H1 (cell line): ENCODE results near the gene MEGF11. TPM values are rescaled to one million over a fixed set of nuclear protein-coding genes. Genes with fewer than 3 reads are reported as not detected.

Source experiments
- CTCF ChIA-PET: fragments of 300-600 bp; sonication (Branson Sonifier 250); formaldehyde crosslinking; loops from one replicate; lab custom pipeline; 2021; ENCODE audit not compliant: partially characterized antibody; lab: Charles Lee
- POLR2A ChIA-PET: fragments of 300-600 bp; sonication (Branson Sonifier 250); formaldehyde crosslinking; loops from one replicate; lab custom pipeline; 2021; ENCODE audit warnings: inconsistent platforms; ENCODE audit not compliant: partially characterized antibody; lab: Charles Lee
- DNase-seq, 2 experiments: peaks; one replicate each; pipeline versions ENCODE4 v3.0.0 to v3.0.0-alpha.2; 2010 to 2022; ENCODE audit warnings: low spot score in 2 of 2, low read depth in 1 of 2, mixed read lengths in 1 of 2
- FAIRE-seq: peaks from 2 replicates; lab custom pipeline; 2011; peaks lifted over from hg19 to GRCh38; lab: Jason Lieb, UNC
- H2AFZ ChIP-seq: 2 replicates; pipeline ENCODE4 v1.8.1; 2012; ENCODE audit warnings: low read length, inconsistent platforms
- H2AK5ac ChIP-seq: 2 replicates; pipeline ENCODE4 v1.6.1; 2013; ENCODE audit warnings: low read depth, low read length
- H2BK120ac ChIP-seq: replicated peaks from 2 replicates; pipeline ENCODE3; 2013; ENCODE audit warnings: low read depth, low read length, inconsistent platforms
- H2BK12ac ChIP-seq: 2 replicates; pipeline ENCODE4 v1.6.1; 2013; ENCODE audit warnings: low read depth, low read length
- H2BK15ac ChIP-seq: 2 replicates; pipeline ENCODE4 v1.6.1; 2013; ENCODE audit warnings: low read length
- H2BK20ac ChIP-seq: 2 replicates; pipeline ENCODE4 v1.6.1; 2013; ENCODE audit warnings: low read length
- H2BK5ac ChIP-seq: 2 replicates; pipeline ENCODE4 v1.6.1; 2013; ENCODE audit warnings: low read depth, low read length
- H3K14ac ChIP-seq: 2 replicates; pipeline ENCODE4 v1.6.1; 2013; ENCODE audit warnings: inconsistent platforms; ENCODE audit not compliant: insufficient read length
- H3K18ac ChIP-seq: 2 replicates; pipeline ENCODE4 v1.6.1; 2013; ENCODE audit warnings: low read length; ENCODE audit errors: extremely low read depth
- H3K23ac ChIP-seq: 2 replicates; pipeline ENCODE4 v1.6.1; 2013; ENCODE audit warnings: inconsistent platforms; ENCODE audit not compliant: insufficient read length
- H3K23me2 ChIP-seq: 2 replicates; pipeline ENCODE4 v1.6.1; 2013; ENCODE audit warnings: low read depth, low read length
- H3K27ac ChIP-seq: 2 replicates; pipeline ENCODE4 v1.6.1; 2011; ENCODE audit warnings: low read depth, low read length, inconsistent platforms
- H3K27me3 ChIP-seq, 4 experiments: replicated peaks in 1 of 4; 1 replicate in 1 of 4; 2 replicates in 3 of 4; pipeline versions ENCODE4 v1.6.1 to v1.8.1; 2011 to 2013; ENCODE audit warnings: low read length in 3 of 4, mild to moderate bottlenecking in 3 of 4, inconsistent platforms in 2 of 4, mixed read lengths in 2 of 4, moderate library complexity in 1 of 4; ENCODE audit not compliant: control insufficient read depth in 3 of 4, insufficient read depth in 3 of 4; ENCODE audit errors: extremely low read depth in 1 of 4
- H3K36me3 ChIP-seq, 4 experiments: 2 replicates each; pipeline versions ENCODE4 v1.6.1 to v1.8.1; 2011 to 2013; ENCODE audit warnings: mild to moderate bottlenecking in 4 of 4, low read length in 3 of 4, moderate library complexity in 2 of 4, control low read depth in 1 of 4, inconsistent platforms in 1 of 4; ENCODE audit not compliant: insufficient read depth in 4 of 4, control insufficient read depth in 2 of 4
- H3K4ac ChIP-seq: replicated peaks from 2 replicates; pipeline ENCODE3; 2013; ENCODE audit warnings: low read length, low read depth, mixed read lengths, inconsistent platforms; ENCODE audit not compliant: insufficient read length
- H3K4me1 ChIP-seq, 4 experiments: replicated peaks in 1 of 4; 1 replicate in 1 of 4; 2 replicates in 3 of 4; pipeline versions ENCODE4 v1.6.1 to v1.8.1; 2011 to 2013; ENCODE audit warnings: low read length in 3 of 4, inconsistent platforms in 2 of 4, mixed read lengths in 1 of 4; ENCODE audit not compliant: insufficient read depth in 4 of 4, control insufficient read depth in 3 of 4
- H3K4me2 ChIP-seq, 2 experiments: 2 replicates each; pipeline versions ENCODE4 v1.6.1 to v1.8.1; 2011 to 2013; ENCODE audit warnings: low read depth in 2 of 2, low read length in 2 of 2, control low read depth in 1 of 2, inconsistent platforms in 1 of 2, mild to moderate bottlenecking in 1 of 2; ENCODE audit not compliant: insufficient read depth in 1 of 2
- H3K4me3 ChIP-seq, 4 experiments: fragments of 200-600, 300-600 bp in 1 of 4; sonication (generic), shearing (Covaris generic), sonication (Bioruptor Twin) in 1 of 4; 2 replicates each; pipeline versions ENCODE4 v1.5.1 to v1.8.1; 2011 to 2016; ENCODE audit warnings: low read length in 4 of 4, low read depth in 3 of 4, control low read depth in 2 of 4, inconsistent platforms in 2 of 4, mild to moderate bottlenecking in 2 of 4, mixed read lengths in 1 of 4, moderate library complexity in 1 of 4; ENCODE audit not compliant: insufficient read depth in 2 of 4; ENCODE audit errors: extremely low read depth in 1 of 4
- H3K56ac ChIP-seq: replicated peaks from 2 replicates; pipeline ENCODE3; 2013; ENCODE audit warnings: low read depth, mild to moderate bottlenecking, mixed read lengths, low read length, inconsistent platforms; ENCODE audit not compliant: insufficient read length
- H3K79me1 ChIP-seq: 2 replicates; pipeline ENCODE4 v1.6.1; 2013; ENCODE audit warnings: low read depth, low read length, control low read depth
- H3K79me2 ChIP-seq, 2 experiments: 2 replicates each; pipeline versions ENCODE4 v1.6.1 to v1.8.1; 2012 to 2013; ENCODE audit warnings: low read length in 2 of 2, mild to moderate bottlenecking in 2 of 2, inconsistent platforms in 1 of 2; ENCODE audit not compliant: insufficient read depth in 2 of 2, control insufficient read depth in 1 of 2
- H3K9ac ChIP-seq, 4 experiments: replicated peaks in 1 of 4; 1 replicate in 1 of 4; 2 replicates in 3 of 4; pipeline versions ENCODE4 v1.6.1 to v1.8.1; 2011 to 2013; ENCODE audit warnings: low read depth in 3 of 4, low read length in 3 of 4, control low read depth in 2 of 4, mild to moderate bottlenecking in 2 of 4, moderate library complexity in 2 of 4, inconsistent platforms in 1 of 4; ENCODE audit errors: extremely low read depth in 1 of 4
- H3K9me3 ChIP-seq, 2 experiments: 2 replicates each; pipeline versions ENCODE4 v1.6.1 to v1.8.1; 2012 to 2013; ENCODE audit warnings: mild to moderate bottlenecking in 2 of 2, moderate library complexity in 2 of 2, control low read depth in 1 of 2, inconsistent platforms in 1 of 2, low read depth in 1 of 2, low read length in 1 of 2, mixed read lengths in 1 of 2; ENCODE audit not compliant: insufficient read depth in 2 of 2
- H4K20me1 ChIP-seq, 2 experiments: replicated peaks in 1 of 2; 2 replicates each; pipeline versions ENCODE3 to v1.8.1; 2011 to 2013; ENCODE audit warnings: inconsistent platforms in 2 of 2, low read length in 2 of 2, mild to moderate bottlenecking in 1 of 2; ENCODE audit not compliant: insufficient read depth in 2 of 2, control insufficient read depth in 1 of 2
- H4K5ac ChIP-seq: 2 replicates; pipeline ENCODE4 v1.6.1; 2013; ENCODE audit warnings: low read length, low read depth, mixed read lengths, inconsistent platforms; ENCODE audit not compliant: insufficient read length
- H4K8ac ChIP-seq: 2 replicates; pipeline ENCODE4 v1.8.0; 2013; ENCODE audit warnings: mild to moderate bottlenecking, moderate library complexity, low read length, inconsistent platforms; ENCODE audit not compliant: insufficient read depth; ENCODE audit errors: extremely low read depth
- H4K91ac ChIP-seq: replicated peaks from 2 replicates; pipeline ENCODE3; 2013; ENCODE audit warnings: low read length, mixed read lengths, inconsistent platforms; ENCODE audit not compliant: insufficient read length
- ASH2L ChIP-seq: fragments of 200-600, 300-600 bp; sonication (generic); IDR thresholded peaks from one replicate; pipeline ENCODE4 v1.7.1; 2017; ENCODE audit warnings: low read length
- MAFK ChIP-seq: IDR thresholded peaks from 2 replicates; pipeline ENCODE4 v1.6.1; 2012; ENCODE audit warnings: low read depth, mild to moderate bottlenecking, improper control_type of control experiment, low read length
- RXRA ChIP-seq: IDR thresholded peaks from 2 replicates; pipeline ENCODE4 v1.6.1; 2011; ENCODE audit warnings: low read depth, mild to moderate bottlenecking, low read length, moderate library complexity; ENCODE audit not compliant: insufficient read depth
- SIN3A ChIP-seq, 2 experiments: IDR thresholded peaks in 1 of 2; conservative IDR thresholded peaks in 1 of 2; 2 replicates each; pipeline ENCODE4 v1.6.1; 2011 to 2012; ENCODE audit warnings: low read length in 2 of 2, improper control_type of control experiment in 1 of 2, low read depth in 1 of 2, mild to moderate bottlenecking in 1 of 2
- SP1 ChIP-seq: IDR thresholded peaks from 2 replicates; pipeline ENCODE4 v1.6.1; 2011; ENCODE audit warnings: low read depth, low read length
- SRF ChIP-seq: IDR thresholded peaks from 2 replicates; pipeline ENCODE4 v1.6.1; 2011; ENCODE audit warnings: mild to moderate bottlenecking, low read depth, low read length, moderate library complexity
- TEAD4 ChIP-seq: IDR thresholded peaks from 2 replicates; pipeline ENCODE4 v1.6.1; 2012; ENCODE audit warnings: low read depth, low read length, inconsistent platforms, mixed read lengths
- whole genome bisulfite sequencing, 2 experiments: shearing (Covaris generic) in 1 of 2; methylation state at CpG; one replicate each; pipeline versions ENCODE4 v1.1.6 to v1.1.7; 2013 to 2015; ENCODE audit warnings: low lambda C conversion rate in 2 of 2, mixed read lengths in 2 of 2, inconsistent platforms in 1 of 2, low coverage in 1 of 2, missing lambda C conversion rate in 1 of 2; ENCODE audit not compliant: insufficient replicate concordance in 2 of 2, insufficient coverage in 1 of 2, insufficient read length in 1 of 2; ENCODE audit errors: extremely low coverage in 1 of 2, missing lambda C conversion rate in 1 of 2; 5-methylcytosine and 5-hydroxymethylcytosine counted together
- long read RNA-seq, 2 experiments: library from RNA in 1 of 2; library from capped mRNA in 1 of 2; stranded (forward); transcript quantifications; one replicate each; pipeline ENCODE4 v2.0.0, GENCODE V29; 2021; ENCODE audit warnings: inconsistent platforms in 1 of 2
- polyA minus RNA-seq, 3 experiments: library from RNA; depleted of rRNA, polyadenylated mRNA; stranded (reverse); fragments of >200 nt; gene quantifications; 1 replicate in 2 of 3; 2 replicates in 1 of 3; pipeline ENCODE4 v1.2.3, GENCODE V29; 2011
- polyA plus RNA-seq, 7 experiments: library from polyadenylated mRNA; depleted of rRNA in 3 of 7; stranded (reverse) in 5 of 7; unstranded in 2 of 7; fragments of >200 nt in 5 of 7; fragments of 200-250 nt in 2 of 7; gene quantifications; 1 replicate in 5 of 7; 2 replicates in 1 of 7; 4 replicates in 1 of 7; pipeline versions ENCODE4 v1.2.1 to v1.2.3, GENCODE V29; 2011 to 2013; ENCODE audit warnings: missing spikeins in 2 of 7, mixed read lengths in 2 of 7
- total RNA-seq: library from RNA; stranded (reverse); fragmentation: NEBNext Ultra II Directional; extraction: Animal tissue kit (Norgen Biotek cat#: 25700); gene quantifications from 2 replicates; pipeline ENCODE4 v1.2.1, GENCODE V29; 2021

The MEGF11 gene
- total RNA-seq (3.5 and 4.4 TPM in 2 replicates), polyA plus RNA-seq (2011; rRNA removed) (4.8 and 5.9 TPM in 2 replicates), polyA minus RNA-seq (2011; rRNA and poly(A)+ RNA removed) (7.0 and 10.2 TPM in 2 replicates)
- 4.7 TPM for polyA plus RNA-seq (2011; cell fraction: cytosol; rRNA removed)
- polyA plus RNA-seq (2011; cell fraction: nucleus; rRNA removed), result 15.8 TPM
- polyA plus RNA-seq (2012, experiment 1 of 2), result 3.2 to 5.2 TPM (median 4.3 TPM) in 4 replicates
- polyA plus RNA-seq (2012, experiment 2 of 2), result 5.6 TPM
- polyA plus RNA-seq (2013, experiment 1 of 2), result 1.7 TPM
- polyA plus RNA-seq (2013, experiment 2 of 2), result 1.7 TPM
- 6.5 TPM for polyA minus RNA-seq (2011; cell fraction: cytosol; rRNA and poly(A)+ RNA removed)
- polyA minus RNA-seq (2011; cell fraction: nucleus; rRNA and poly(A)+ RNA removed), result 12.2 TPM
- long read RNA-seq, experiment 1, partial matches to known transcripts, result 1 of 4 reads
- long read RNA-seq, experiment 1, other reads (novel, unspliced or antisense), result 3 of 4 reads
- long read RNA-seq, experiment 2, partial matches to known transcripts, result 0 of 1 reads
- long read RNA-seq, experiment 2, other reads (novel, unspliced or antisense), result 1 of 1 reads

DNA sequence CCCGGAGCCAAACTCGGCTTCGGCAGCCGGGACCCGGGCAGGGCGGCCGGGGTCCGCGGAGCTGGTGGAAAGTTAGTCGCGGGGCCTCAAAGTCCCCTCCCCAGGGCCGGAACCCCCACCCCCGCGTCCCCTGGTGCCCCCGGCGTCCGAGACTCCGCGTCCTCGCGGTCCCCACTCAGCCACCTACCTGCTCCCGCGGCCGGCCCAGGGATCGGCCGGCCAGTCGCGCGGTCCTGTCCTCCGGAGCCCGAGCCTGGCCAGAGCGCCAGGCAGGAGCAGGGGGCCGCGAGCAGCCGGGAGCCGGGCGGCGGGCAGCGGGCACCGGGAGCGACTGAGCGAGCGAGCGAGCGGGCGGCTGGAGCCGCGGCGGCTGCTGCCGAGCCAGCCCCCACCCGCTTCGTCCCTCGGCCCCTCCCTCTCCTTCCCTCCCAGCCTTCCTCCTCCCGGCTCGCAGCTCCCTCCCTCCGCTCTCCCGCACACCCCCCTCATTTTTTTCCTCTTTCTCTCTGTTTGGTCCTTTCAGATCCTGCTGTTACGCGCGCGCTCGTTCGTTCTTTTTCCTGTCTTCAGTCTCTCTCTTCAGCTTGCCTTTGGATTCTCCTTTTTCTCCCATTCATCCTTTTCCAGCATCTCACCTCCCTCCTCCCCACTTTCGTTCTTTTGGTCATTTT is at the start of gene MEGF11:
TSS of gene MEGF11 (minus strand) at position 333 of the 671 bp plus-strand sequence. CDS start 125,347 bp downstream, outside the sequence.
- DNase-seq, result peak in 1 of 2 experiments; percentile 75
- H3K27ac ChIP-seq, result no peak within 1 kb of the TSS
- CTCF ChIA-PET, result interaction anchor here (0.9 to 1.2 kb wide), 3 partner anchors 13 to 63 kb away, joined by 3 to 4 read pairs (median 3); no protein-coding TSS in a partner anchor
- H2AK5ac ChIP-seq, result no peak within 1 kb of the TSS
- H2BK15ac ChIP-seq, result no peak within 1 kb of the TSS; the same call in 1 of the 2 replicates
- H2BK120ac ChIP-seq, result no peak within 1 kb of the TSS
- peak within 1 kb of the TSS; percentile 88 for H2AFZ ChIP-seq
- H3K79me2 ChIP-seq, result no peaks in the 10 kb centered on the region
- H4K20me1 ChIP-seq, result no peaks in the 10 kb centered on the region
- H2BK5ac ChIP-seq, result peak within 1 kb of the TSS; percentile 36; the same call in 1 of the 2 replicates
- H3K56ac ChIP-seq, result no peak within 1 kb of the TSS
- no peak within 1 kb of the TSS for H4K5ac ChIP-seq
- peak within 1 kb of the TSS; percentile 62 to 88 (median 81) for H3K4me3 ChIP-seq
- peaks cover 13 to 24% (median 14%) of the 10 kb centered on the region in 4 experiments for H3K4me1 ChIP-seq
- H3K9ac ChIP-seq, result peak within 1 kb of the TSS in 1 of 4 experiments; percentile 54; a peak in 2 of 7 replicates
- 0% methylated on average over 23 of the region's 64 CpGs; no CpG with 5 or more reads in 1 of the 2 experiments for WGBS, 2 experiments
- H3K23me2 ChIP-seq, result peaks cover 23% of the 10 kb centered on the region
- no peak within 1 kb of the TSS for H3K23ac ChIP-seq
- H3K4me2 ChIP-seq, result peak within 1 kb of the TSS; percentile 96 to 100
- H3K79me1 ChIP-seq, result no peaks in the 10 kb centered on the region
- H4K8ac ChIP-seq, result peak within 1 kb of the TSS; percentile 7; the same call in 1 of the 2 replicates
- H3K9me3 ChIP-seq, result no peaks in the 10 kb centered on the region
- H3K14ac ChIP-seq, result no peak within 1 kb of the TSS
- peak within 1 kb of the TSS; percentile 81; the same call in 1 of the 2 replicates for H3K18ac ChIP-seq
- H3K4ac ChIP-seq, result no peak within 1 kb of the TSS
- peak within 1 kb of the TSS; percentile 93; the same call in 1 of the 2 replicates for H2BK12ac ChIP-seq
- peak within 1 kb of the TSS; percentile 11 for H4K91ac ChIP-seq
- H3K27me3 ChIP-seq, result peaks cover 20 to 65% (median 59%) of the 10 kb centered on the region in 4 experiments
- peak within 1 kb of the TSS; percentile 83 for H2BK20ac ChIP-seq
- POLR2A ChIA-PET, result interaction anchor here (0.8 to 1.7 kb wide), 5 partner anchors 11 to 252 kb away, joined by 3 to 4 read pairs (median 4); partner anchors contain the start of gene ZWILCH
- H3K36me3 ChIP-seq, result no peaks in the 10 kb centered on the region
- no peak for FAIRE-seq
- TF ChIP-seq SIN3A (conservative IDR thresholded peaks at IDR 0.05 in 1 of 2, IDR thresholded peaks at IDR 0.05 in 1 of 2; ENCODE audit: low read depth in 1 of 2, low read length in 2 of 2) (0 out of 4 replicates have a peak, but pooled peaks have one; percentile 25 to 81), SRF (no peak), ASH2L (peak; percentile 87), MAFK (no peak), SP1 (0 out of 2 replicates have a peak, but pooled peaks have one; percentile 20), TEAD4 (peak; percentile 10; the same call in 1 of the 2 replicates), RXRA (no peak)
